Choroid plexus epithelial cell (primary cell): ENCODE data around the gene TMEM245.
A peak's percentile ranks its signal among the peaks of the same experiment; 100 is the strongest.

Experiments
- DNase-seq: peaks from one replicate; pipeline ENCODE4 v3.0.0-alpha.2; 2010; ENCODE audit warnings: low read depth
- H3K4me3 ChIP-seq: 2 replicates; pipeline ENCODE4 v1.5.1; 2011; ENCODE audit warnings: low read depth, mild to moderate bottlenecking, control low read depth, low read length, moderate library complexity
- CTCF ChIP-seq: conservative IDR thresholded peaks from 2 replicates; pipeline ENCODE4 v1.5.1; 2011; ENCODE audit warnings: low read depth, mild to moderate bottlenecking, control low read depth, inconsistent platforms, low read length, moderate library complexity

Gene TMEM245

GRCh38 chr9:109002141-109002540 lies 117.6 kb downstream of the TMEM245 start:
- DNase-seq = no peak
- no peak overlapping the region for H3K4me3 ChIP-seq
- no peak for TF ChIP-seq CTCF

- peak; percentile 85 for DNase-seq
- H3K4me3 ChIP-seq = no peak overlapping the region
These were observed 118.5 kb downstream of the TMEM245 start for GRCh38 chr9:109001275-109001676.

GRCh38 chr9:108997112-108997511 lies 122.6 kb downstream of the TMEM245 start:
- TF ChIP-seq CTCF = no peak
- no peak overlapping the region for H3K4me3 ChIP-seq
- no peak for DNase-seq

More at GRCh38 chr9:109001275-109001676, 118.5 kb downstream of the TMEM245 start:
- TF ChIP-seq CTCF = peak; percentile 25

- no peak for TF ChIP-seq CTCF
- H3K4me3 ChIP-seq = no peak overlapping the region
- DNase-seq = no peak
These were observed 123.1 kb downstream of the TMEM245 start for GRCh38 chr9:108996643-108997042.

GRCh38 chr9:108994695-108995094 lies 125.1 kb downstream of the TMEM245 start:
- TF ChIP-seq CTCF = no peak
- H3K4me3 ChIP-seq = no peak overlapping the region
- peak; percentile 68 for DNase-seq

- TF ChIP-seq CTCF = no peak
- H3K4me3 ChIP-seq = no peak overlapping the region
- no peak for DNase-seq
These were observed 128.3 kb downstream of the TMEM245 start for GRCh38 chr9:108991479-108991878.

GRCh38 chr9:108983885-108984284 lies 135.9 kb downstream of the TMEM245 start:
- H3K4me3 ChIP-seq = no peak overlapping the region
- no peak for DNase-seq
- TF ChIP-seq CTCF = no peak
